Left ventricle myocardium inferior (tissue), 1 donor: ENCODE measurements around the gene TECPR1. TPM values are rescaled to one million over a fixed set of nuclear protein-coding genes. Genes with fewer than 3 reads are reported as not detected.

Source experiments
- DNase-seq: peaks from one replicate; pipeline ENCODE4 v3.0.0-alpha.2; 2020
- H3K27ac ChIP-seq: fragments of 200-600 bp; replicated peaks from 2 replicates; pipeline ENCODE4 v1.8.0; 2021
- H3K27me3 ChIP-seq: fragments of 200-600 bp; 2 replicates; pipeline ENCODE4 v1.8.0; 2021; ENCODE audit warnings: low read depth
- H3K36me3 ChIP-seq: fragments of 200-600 bp; 2 replicates; pipeline ENCODE4 v1.8.0; 2021
- H3K4me1 ChIP-seq: fragments of 200-600 bp; 2 replicates; pipeline ENCODE4 v1.8.0; 2021
- H3K4me3 ChIP-seq: fragments of 200-600 bp; 2 replicates; pipeline ENCODE4 v1.8.0; 2021; ENCODE audit warnings: mild to moderate bottlenecking, moderate library complexity
- H3K9me3 ChIP-seq: fragments of 200-600 bp; replicated peaks from 2 replicates; pipeline ENCODE4 v1.8.0; 2021
- intact Hi-C: fragments of 100-400 bp; cut with micrococcal nuclease; formaldehyde crosslinking; loops from one replicate; pipeline ENCODE4 v1.11.0; 2022
- total RNA-seq: library from RNA; stranded (reverse); fragmentation: NEBNext Ultra II Directional; extraction: Animal tissue kit (Norgen Biotek cat#: 25700); gene quantifications from one replicate; pipeline ENCODE4 v1.2.1, GENCODE V29; 2021
- TF ChIP-seq, protein P1 (sequence below): fragments of 200-600 bp; IDR thresholded peaks from 2 replicates; pipeline ENCODE4 v1.8.0; 2021; ENCODE audit warnings: antibody characterized with exemption, mild to moderate bottlenecking, borderline replicate concordance
- donor health status: DM: no; HTN: yes; CAD: no; lungs with severe emphysema.

The TECPR1 gene
- total RNA-seq, 1 donor from 2014 or later: 17.3 TPM

DNA sequence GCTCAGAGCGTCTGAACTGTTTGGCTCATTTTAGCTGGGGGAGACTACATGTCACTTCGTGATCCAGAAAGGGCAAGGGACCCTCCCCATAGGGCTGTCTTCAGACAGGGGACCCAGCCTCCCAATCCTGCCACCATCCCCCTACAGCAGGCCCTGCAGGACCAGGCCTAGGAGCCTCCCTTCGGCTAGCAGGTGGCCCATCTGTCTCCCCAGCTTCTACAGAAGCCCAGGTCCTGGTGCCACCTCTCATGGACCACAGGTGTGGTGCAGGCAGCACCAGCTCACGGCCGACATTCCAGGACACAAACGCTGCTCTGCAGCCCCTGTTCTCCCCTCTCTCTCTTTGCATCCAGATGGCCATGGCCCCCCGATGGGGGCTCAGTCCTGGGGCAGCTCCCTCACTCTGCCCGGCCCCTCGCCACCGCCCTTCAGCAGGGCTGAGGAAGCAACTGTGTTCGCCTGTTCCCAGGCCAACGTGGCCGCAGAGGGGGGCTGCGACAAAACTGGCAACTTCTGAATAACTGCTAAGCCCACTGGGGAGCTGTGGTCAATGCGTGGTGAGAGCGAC is 10.3 kb downstream of the TECPR1 start:
- TF ChIP-seq, protein P1, sequence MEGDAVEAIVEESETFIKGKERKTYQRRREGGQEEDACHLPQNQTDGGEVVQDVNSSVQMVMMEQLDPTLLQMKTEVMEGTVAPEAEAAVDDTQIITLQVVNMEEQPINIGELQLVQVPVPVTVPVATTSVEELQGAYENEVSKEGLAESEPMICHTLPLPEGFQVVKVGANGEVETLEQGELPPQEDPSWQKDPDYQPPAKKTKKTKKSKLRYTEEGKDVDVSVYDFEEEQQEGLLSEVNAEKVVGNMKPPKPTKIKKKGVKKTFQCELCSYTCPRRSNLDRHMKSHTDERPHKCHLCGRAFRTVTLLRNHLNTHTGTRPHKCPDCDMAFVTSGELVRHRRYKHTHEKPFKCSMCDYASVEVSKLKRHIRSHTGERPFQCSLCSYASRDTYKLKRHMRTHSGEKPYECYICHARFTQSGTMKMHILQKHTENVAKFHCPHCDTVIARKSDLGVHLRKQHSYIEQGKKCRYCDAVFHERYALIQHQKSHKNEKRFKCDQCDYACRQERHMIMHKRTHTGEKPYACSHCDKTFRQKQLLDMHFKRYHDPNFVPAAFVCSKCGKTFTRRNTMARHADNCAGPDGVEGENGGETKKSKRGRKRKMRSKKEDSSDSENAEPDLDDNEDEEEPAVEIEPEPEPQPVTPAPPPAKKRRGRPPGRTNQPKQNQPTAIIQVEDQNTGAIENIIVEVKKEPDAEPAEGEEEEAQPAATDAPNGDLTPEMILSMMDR: no peak
- Histone ChIP-seq H3K9me3 (no peaks in the 10 kb centered on the region), H3K27me3 (no peaks in the 10 kb centered on the region), H3K4me1 (peaks cover 22% of the 10 kb centered on the region), H3K36me3 (peaks cover 69% of the 10 kb centered on the region), H3K4me3 (no peak overlapping the region), H3K27ac (no peak overlapping the region)
- intact Hi-C loops: no loop called here
- no peak for DNase-seq

DNA sequence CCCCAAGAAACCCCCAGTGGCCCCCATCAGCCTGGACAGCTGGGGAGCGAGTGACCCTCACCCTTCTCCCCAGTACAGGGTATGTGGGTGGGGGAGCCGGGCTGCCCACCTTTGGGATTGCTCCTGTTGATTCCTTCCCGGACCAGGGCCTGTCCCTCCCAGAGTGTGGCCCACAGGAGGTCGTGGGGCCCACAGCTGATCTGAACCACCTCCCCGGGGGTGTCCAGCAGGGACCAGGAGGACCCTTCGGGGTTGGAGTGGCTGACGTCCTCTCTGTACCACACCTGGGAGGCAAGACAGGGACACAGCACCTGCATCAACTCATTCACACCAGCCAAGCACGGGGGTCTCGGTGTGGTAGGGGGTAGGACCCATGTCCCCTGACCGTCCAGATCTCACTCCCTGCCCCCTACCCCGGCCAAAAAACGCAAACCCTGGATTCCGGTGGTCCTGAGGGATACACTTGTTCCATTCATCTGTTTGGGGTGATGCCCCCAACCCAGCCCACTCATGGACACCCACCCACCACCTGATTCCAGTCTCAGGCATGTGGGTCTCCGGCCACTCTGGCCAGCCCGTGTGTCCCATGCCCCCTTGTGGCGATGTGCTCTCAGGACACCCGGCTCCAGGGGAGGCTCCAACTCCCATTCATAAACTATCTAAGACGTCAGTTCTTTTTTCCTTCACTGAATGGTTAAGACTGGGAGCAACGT is 10.9 kb downstream of the TECPR1 start:
- intact Hi-C loops: no loop called here
- no peak overlapping the region for H3K4me3 ChIP-seq
- H3K4me1 ChIP-seq: peaks cover 15% of the 10 kb centered on the region
- H3K27me3 ChIP-seq: no peaks in the 10 kb centered on the region
- H3K9me3 ChIP-seq: no peaks in the 10 kb centered on the region
- H3K36me3 ChIP-seq: peaks cover 76% of the 10 kb centered on the region
- TF ChIP-seq, protein P1: peak; percentile 80
- H3K27ac ChIP-seq: no peak overlapping the region
- DNase-seq: no peak

DNA sequence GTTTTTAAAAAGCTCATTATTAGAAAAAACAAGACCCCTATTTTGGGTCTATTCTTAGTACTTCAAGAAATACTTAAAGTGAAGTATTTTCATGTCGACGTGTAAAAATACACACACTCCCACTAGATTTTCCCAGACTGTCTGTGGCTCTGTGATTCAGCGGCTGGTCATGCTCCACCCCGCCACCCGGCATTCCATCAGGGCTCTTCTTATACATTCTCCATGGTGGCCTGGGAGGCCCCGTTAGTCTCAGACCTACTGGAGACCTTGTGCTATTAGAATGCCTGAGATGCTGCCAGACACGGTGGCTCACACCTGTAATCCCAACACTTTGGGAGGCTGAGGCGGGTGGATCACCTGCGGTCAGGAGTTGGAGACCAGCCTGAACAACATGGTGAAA is 13.1 kb downstream of the TECPR1 start:
- no peak for DNase-seq
- Histone ChIP-seq H3K36me3 (peaks cover 81% of the 10 kb centered on the region), H3K4me1 (no peaks in the 10 kb centered on the region), H3K27ac (no peak overlapping the region), H3K4me3 (no peak overlapping the region), H3K27me3 (no peaks in the 10 kb centered on the region), H3K9me3 (no peaks in the 10 kb centered on the region)
- intact Hi-C loops: no loop called here
- TF ChIP-seq, protein P1: no peak

DNA sequence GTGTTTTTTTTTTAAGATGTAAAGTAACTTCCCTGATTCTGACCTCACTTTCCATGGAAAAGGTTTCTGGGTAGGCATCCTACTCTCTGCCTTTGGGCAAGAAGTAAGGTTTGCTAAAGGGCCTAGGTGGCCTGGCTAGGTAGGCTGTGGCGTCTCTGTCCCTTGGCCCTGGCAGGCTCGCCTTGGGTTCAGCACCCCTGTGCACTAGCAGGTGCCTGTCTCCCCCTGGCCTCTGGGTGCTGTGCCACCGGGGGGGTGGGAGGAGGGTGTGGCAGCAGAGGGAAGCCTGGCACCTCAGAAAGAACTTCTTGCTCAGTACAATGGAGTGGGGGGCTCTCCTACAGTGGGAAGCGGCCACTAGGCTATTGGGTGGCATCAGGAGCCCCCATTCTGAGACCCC is 14.0 kb downstream of the TECPR1 start:
- TF ChIP-seq, protein P1: no peak
- H3K9me3 ChIP-seq: no peaks in the 10 kb centered on the region
- H3K4me3 ChIP-seq: no peak overlapping the region
- no peak overlapping the region for H3K27ac ChIP-seq
- no peaks in the 10 kb centered on the region for H3K4me1 ChIP-seq
- H3K36me3 ChIP-seq: peaks cover 81% of the 10 kb centered on the region
- no peaks in the 10 kb centered on the region for H3K27me3 ChIP-seq
- DNase-seq: no peak
- intact Hi-C loops: no loop called here

DNA sequence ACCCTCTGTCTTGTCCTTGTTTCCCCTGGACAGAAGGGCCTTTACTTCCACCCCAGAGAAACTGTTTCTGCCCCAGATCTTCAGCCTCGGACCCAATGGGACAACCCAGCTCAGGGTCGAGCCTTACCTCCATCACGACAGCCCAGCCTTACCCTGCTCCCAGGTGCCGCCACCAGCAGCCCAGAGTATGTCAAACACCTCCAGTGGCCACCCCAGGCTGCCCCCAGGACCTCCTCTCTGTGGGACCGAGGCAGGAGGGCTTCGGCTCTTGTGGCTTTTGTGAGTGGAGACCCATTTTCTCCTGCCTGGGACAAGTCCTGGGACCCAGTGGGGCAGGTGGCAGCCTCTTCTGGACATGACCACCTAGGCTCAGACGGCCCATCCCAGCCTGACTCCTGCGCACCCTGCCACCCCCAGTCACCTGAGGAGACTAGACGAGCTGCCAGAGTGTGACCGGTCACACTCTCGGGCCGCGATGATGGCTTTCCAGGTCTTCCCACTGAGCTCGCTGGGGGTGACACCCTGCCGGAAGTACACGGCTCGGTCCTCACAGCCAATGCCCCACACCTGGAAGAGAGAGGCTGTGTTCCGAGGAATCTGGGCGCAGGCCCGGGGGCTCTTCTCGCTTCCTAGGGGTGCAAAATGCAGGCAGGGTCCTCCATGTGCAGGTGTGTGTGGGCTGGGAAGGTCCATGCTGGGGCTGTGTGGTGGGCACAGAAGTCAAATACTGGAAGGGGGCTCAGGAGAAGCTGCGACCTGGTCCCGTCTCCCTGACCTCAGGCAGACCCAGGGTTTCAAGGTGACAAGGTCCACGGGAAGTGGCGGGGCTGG is 15.5 kb downstream of the TECPR1 start:
- intact Hi-C loops: no loop called here
- Histone ChIP-seq H3K4me1 (no peaks in the 10 kb centered on the region), H3K4me3 (no peak overlapping the region), H3K9me3 (no peaks in the 10 kb centered on the region), H3K27ac (no peak overlapping the region), H3K36me3 (peaks cover 89% of the 10 kb centered on the region), H3K27me3 (no peaks in the 10 kb centered on the region)
- TF ChIP-seq, protein P1: no peak
- no peak for DNase-seq
